GM21825 (cell line): ENCODE results near the gene FBXO17.
"Not testable (repeated sequence)": the region's sequence is repeated elsewhere in the genome, so short reads cannot be mapped to it uniquely, and the experiment has no call there.

Source experiments
- ATAC-seq: cut with Tn5 transposase; IDR thresholded peaks from one replicate; pipeline ENCODE4 v1.9.1; 2021; ENCODE audit warnings: mild to moderate bottlenecking, moderate library complexity; ENCODE audit not compliant: unreplicated experiment

FBXO17 gene

GRCh38 chr19:38980583-38981374, 5.2 kb upstream of the FBXO17 start:
- no peak for ATAC-seq

- ATAC-seq = no peak
Observed at GRCh38 chr19:38979812-38980211, 4.3 kb upstream of the FBXO17 start.

GRCh38 chr19:38978326-38978689, 2.8 kb upstream of the FBXO17 start:
- no peak for ATAC-seq

GRCh38 chr19:38977445-38978325, 2.1 kb upstream of the FBXO17 start:
- ATAC-seq = peak; percentile 85

- ATAC-seq = no peak
Observed at GRCh38 chr19:38975861-38976271, 324 bp upstream of the FBXO17 start.

GRCh38 chr19:38974624-38975213, 823 bp downstream of the FBXO17 start:
- ATAC-seq = no peak

GRCh38 chr19:38971672-38972071, 3.9 kb downstream of the FBXO17 start:
- ATAC-seq = no peak

GRCh38 chr19:38970664-38971532, 4.6 kb downstream of the FBXO17 start:
- ATAC-seq = no peak

GRCh38 chr19:38966149-38966548, 9.4 kb downstream of the FBXO17 start:
- not testable (repeated sequence) for ATAC-seq

GRCh38 chr19:38964738-38965137, 10.8 kb downstream of the FBXO17 start:
- ATAC-seq = no peak

GRCh38 chr19:38959618-38960017, 15.9 kb downstream of the FBXO17 start:
- no peak for ATAC-seq

- ATAC-seq = no peak
Observed at GRCh38 chr19:38958301-38958700, 17.2 kb downstream of the FBXO17 start.

GRCh38 chr19:38956264-38956663, 19.3 kb downstream of the FBXO17 start:
- ATAC-seq = no peak

- ATAC-seq = no peak
Observed at GRCh38 chr19:38953677-38954076, 21.9 kb downstream of the FBXO17 start.

- ATAC-seq = no peak
Observed at GRCh38 chr19:38952395-38953165, 23.0 kb downstream of the FBXO17 start.

GRCh38 chr19:38951187-38951586, 24.4 kb downstream of the FBXO17 start:
- ATAC-seq = no peak

GRCh38 chr19:38949580-38950367, 25.8 kb downstream of the FBXO17 start:
- ATAC-seq = no peak

GRCh38 chr19:38946229-38947010, 29.1 kb downstream of the FBXO17 start:
- no peak for ATAC-seq
